Adipocyte (in vitro differentiated cells): ENCODE measurements around the gene ATF6.

Source experiments
- DNase-seq: peaks from one replicate; pipeline ENCODE4 v3.0.0-alpha.2; 2015; ENCODE audit warnings: low read depth
- H3K27me3 ChIP-seq: replicated peaks from 2 replicates; pipeline ENCODE4 v1.7.0; 2013; ENCODE audit warnings: mild to moderate bottlenecking, low read length, moderate library complexity; ENCODE audit not compliant: control insufficient read depth, insufficient read depth
- H3K36me3 ChIP-seq: 2 replicates; pipeline ENCODE4 v1.7.0; 2013; ENCODE audit warnings: low read length, mild to moderate bottlenecking, moderate library complexity; ENCODE audit not compliant: control insufficient read depth, insufficient read depth, severe bottlenecking
- H3K4me1 ChIP-seq: 2 replicates; pipeline ENCODE4 v1.7.0; 2013; ENCODE audit warnings: mild to moderate bottlenecking, low read length, moderate library complexity; ENCODE audit not compliant: control insufficient read depth, insufficient read depth
- H3K4me3 ChIP-seq: 2 replicates; pipeline ENCODE4 v1.7.0; 2013; ENCODE audit warnings: mild to moderate bottlenecking, low read length, moderate library complexity
- H3K9ac ChIP-seq: 2 replicates; pipeline ENCODE4 v1.7.0; 2013; ENCODE audit warnings: mild to moderate bottlenecking, low read length, moderate library complexity
- H3K9me3 ChIP-seq: 2 replicates; pipeline ENCODE4 v1.7.0; 2013; ENCODE audit warnings: mild to moderate bottlenecking, low read length, moderate library complexity; ENCODE audit not compliant: control insufficient read depth

ATF6 gene

GRCh38 chr1:162008799-162009198 is 242.7 kb downstream of the ATF6 start:
- Histone ChIP-seq H3K9ac (no peak overlapping the region), H3K4me3 (no peak overlapping the region), H3K4me1 (peaks cover 9% of the 10 kb centered on the region), H3K36me3 (peaks cover 4% of the 10 kb centered on the region), H3K9me3 (peaks cover 6% of the 10 kb centered on the region), H3K27me3 (no peaks in the 10 kb centered on the region)
- no peak for DNase-seq

- Histone ChIP-seq H3K4me3 (no peak overlapping the region), H3K36me3 (peaks cover 4% of the 10 kb centered on the region), H3K27me3 (no peaks in the 10 kb centered on the region), H3K9me3 (peaks cover 6% of the 10 kb centered on the region), H3K4me1 (peaks cover 1% of the 10 kb centered on the region), H3K9ac (no peak overlapping the region)
- DNase-seq: no peak
Measured at GRCh38 chr1:162009501-162010174, 243.5 kb downstream of the ATF6 start.

- Histone ChIP-seq H3K4me3 (no peak overlapping the region), H3K36me3 (peaks cover 4% of the 10 kb centered on the region), H3K9ac (no peak overlapping the region), H3K9me3 (peaks cover 6% of the 10 kb centered on the region), H3K27me3 (no peaks in the 10 kb centered on the region), H3K4me1 (peaks cover under 1% of the 10 kb centered on the region)
- no peak for DNase-seq
Measured at GRCh38 chr1:162010175-162010506, 244.0 kb downstream of the ATF6 start.

GRCh38 chr1:162011337-162012012 is 245.4 kb downstream of the ATF6 start:
- Histone ChIP-seq H3K36me3 (peaks cover 4% of the 10 kb centered on the region), H3K9ac (no peak overlapping the region), H3K9me3 (peaks cover 6% of the 10 kb centered on the region), H3K4me3 (no peak overlapping the region), H3K27me3 (no peaks in the 10 kb centered on the region), H3K4me1 (peaks cover 11% of the 10 kb centered on the region)
- DNase-seq: no peak

GRCh38 chr1:162013289-162013688 is 247.2 kb downstream of the ATF6 start:
- Histone ChIP-seq H3K27me3 (no peaks in the 10 kb centered on the region), H3K36me3 (peaks cover 7% of the 10 kb centered on the region), H3K4me3 (no peak overlapping the region), H3K4me1 (peaks cover 13% of the 10 kb centered on the region), H3K9ac (no peak overlapping the region), H3K9me3 (peaks cover 6% of the 10 kb centered on the region)
- no peak for DNase-seq
